OCI-LY1 (cell line): ENCODE results near the gene RALB.

Source experiments
- CTCF ChIP-seq: fragments of 200-600 bp; sonication (generic), shearing (Covaris generic); IDR thresholded peaks from 2 replicates; pipeline ENCODE4 v1.5.1; 2017; ENCODE audit warnings: mild to moderate bottlenecking, antibody characterized with exemption, low read length, moderate library complexity, mixed read lengths
- EZH2 ChIP-seq: fragments of 200-600 bp; sonication (generic), shearing (Covaris generic); IDR thresholded peaks from 2 replicates; pipeline ENCODE4 v1.8.0; 2017; ENCODE audit warnings: borderline replicate concordance, mixed run types, mild to moderate bottlenecking, antibody characterized with exemption, low read length, moderate library complexity, mixed read lengths

GRCh38 chr2:120331903-120332302, 79.3 kb downstream of the RALB start:
- no peak for TF ChIP-seq CTCF
- no peak for TF ChIP-seq EZH2
